Heart left ventricle (tissue), 16 donors: Measurements from ENCODE around the gene KCNJ6. TPM values are rescaled to one million over a fixed set of nuclear protein-coding genes. Genes with fewer than 3 reads are reported as not detected.
A peak's percentile ranks its signal among the peaks of the same experiment; 100 is the strongest.

Source experiments
- ATAC-seq, 4 donors: fragments of 200-7000 bp; cut with Tn5 transposase; one replicate each; pipeline ENCODE4 v1.9.1; 2020 to 2022; ENCODE audit warnings: moderate library complexity in 4 of 4, mild to moderate bottlenecking in 3 of 4, moderate number of reproducible peaks in 1 of 4
- DNase-seq, 5 donors: peaks; one replicate each; pipeline ENCODE4 v3.0.0-alpha.2; 2020
- H3K27ac ChIP-seq, 12 donors: fragments of 200-600 bp; sonication (generic) in 4 of 12; one replicate each; pipeline versions ENCODE4 v1.5.0 to v1.8.0; 2016 to 2022; ENCODE audit warnings: mild to moderate bottlenecking in 2 of 12
- H3K27me3 ChIP-seq, 9 donors: fragments of 200-600 bp; sonication (generic) in 2 of 9; one replicate each; pipeline versions ENCODE4 v1.5.1 to v1.8.0; 2016 to 2022; ENCODE audit warnings: mild to moderate bottlenecking in 3 of 9
- H3K36me3 ChIP-seq, 9 donors: fragments of 200-600 bp; sonication (generic) in 2 of 9; one replicate each; pipeline versions ENCODE4 v1.5.0 to v1.8.0; 2018 to 2022; ENCODE audit warnings: mild to moderate bottlenecking in 2 of 9
- H3K4me1 ChIP-seq, 12 donors: fragments of 200-600 bp; sonication (generic) in 4 of 12; one replicate each; pipeline versions ENCODE4 v1.5.0 to v1.8.0; 2016 to 2022; ENCODE audit warnings: mild to moderate bottlenecking in 3 of 12
- H3K4me3 ChIP-seq, 12 donors: fragments of 200-600 bp; sonication (generic) in 4 of 12; one replicate each; pipeline versions ENCODE4 v1.5.0 to v1.8.0; 2017 to 2022; ENCODE audit warnings: mild to moderate bottlenecking in 9 of 12, moderate library complexity in 4 of 12
- H3K9me3 ChIP-seq, 12 donors: fragments of 200-600 bp; sonication (generic) in 4 of 12; one replicate each; pipeline versions ENCODE4 v1.5.0 to v1.8.0; 2016 to 2022; ENCODE audit warnings: mild to moderate bottlenecking in 1 of 12
- CTCF ChIP-seq, 12 donors: fragments of 200-600 bp; sonication (generic) in 4 of 12; IDR thresholded peaks; one replicate each; pipeline versions ENCODE4 v1.5.0 to v1.8.0; 2018 to 2022; ENCODE audit warnings: antibody characterized with exemption in 12 of 12, mild to moderate bottlenecking in 5 of 12
- POLR2A ChIP-seq, 2 donors: fragments of 450-650 bp; IDR thresholded peaks; one replicate each; pipeline ENCODE4 v1.6.1; 2017; ENCODE audit warnings: antibody characterized with exemption in 2 of 2, mild to moderate bottlenecking in 2 of 2, moderate library complexity in 2 of 2
- WGBS, 4 donors: extraction: QIAGEN DNeasy Blood & Tissue Kit in 2 of 4; methylation state at CpG; one replicate each; pipeline versions ENCODE4 v1.1.5 to v1.1.7; 2013 to 2018; 5-methylcytosine and 5-hydroxymethylcytosine counted together
- intact Hi-C, 10 donors: fragments of 100-400 bp; cut with DNase I; formaldehyde crosslinking; loops; one replicate each; pipeline versions ENCODE4 v1.11.1 to v1.14.2; 2022
- polyA plus RNA-seq, 2 donors: library from polyadenylated mRNA; stranded (reverse); fragments of 200-250 nt; gene quantifications; one replicate each; pipeline ENCODE4 v1.2.3, GENCODE V29; 2013
- total RNA-seq, 9 donors: library from RNA; depleted of rRNA in 2 of 9; stranded (reverse); fragments of >200 nt in 2 of 9; fragmentation: NEBNext Ultra II Directional in 3 of 9; extraction: Animal tissue kit (Norgen Biotek cat#: 25700) in 3 of 9; gene quantifications; one replicate each; pipeline versions ENCODE4 v1.1.0 to v1.2.4, GENCODE V29; 2016 to 2023
- donor health status: ischemic (EF 13 %, LVEDD 7.1; RV severe dilation, severe dysfunction).
- donor health status: healthy with polysubstance abuse.
- donor health status: DM: no; HTN: yes; CAD: no.
- donor health status: DM: no; HTN: no; CAD: no.
- donor health status: ischemic (EF 25% LVEDD 6.9; RV normal size, moderate dysfunction).
- donor health status: ischemic (EF 25% LVEDD 5.7; RV mildly dilated, moderate dysfunction).
- donor health status: healthy.
- donor health status: DM: yes; HTN: yes; CAD: no.
- donor health status: ischemic (EF 35%, LVEDD 5.7; RV mildly dilated, moderate dysfunction).
- donor health status: nonischemic (EF 11% LVEDD 7.7; RV severe dilation, severe dysfunction).
- donor health status: DM: yes; HTN: yes; CAD: no.
- donor health status: PGD.
- donor health status: ischemic (EF 29% LVEDD 5.4; RV normal size, mild dysfunction).
- donor health status: nonischemic (EF 23%, LVEDD 6.1; RV moderate dilation, normal function).

KCNJ6 gene
- total and polyA plus RNA-seq, 11 donors = not detected

- Histone ChIP-seq H3K4me1 (peaks cover 0 to 27% (median 9%) of the 10 kb centered on the region in 12 donors), H3K36me3 (no peaks in the 10 kb centered on the region), H3K4me3 (no peak overlapping the region), H3K27me3 (no peaks in the 10 kb centered on the region), H3K27ac (peak overlapping the region in 4 of 12 donors; percentile 12 to 70 (median 24)), H3K9me3 (no peaks in the 10 kb centered on the region)
- intact Hi-C loops = no loop called here
- ATAC-seq (peak; percentile 64 to 93 (median 82)), DNase-seq (peak in 1 of 5 donors; percentile 42)
- TF ChIP-seq POLR2A (IDR thresholded peaks at IDR 0.05) (no peak), CTCF (IDR thresholded peaks at IDR 0.05) (no peak)
- 37 to 68% (median 56%) methylated on average over 4 of the region's 4 CpGs for WGBS, 4 donors
Observed at GRCh38 chr21:37737507-37737906, 178.8 kb downstream of the KCNJ6 start.

GRCh38 chr21:37734846-37735245, 181.4 kb downstream of the KCNJ6 start:
- Histone ChIP-seq H3K4me1 (peaks cover 0 to 19% (median 7%) of the 10 kb centered on the region in 12 donors), H3K27ac (no peak overlapping the region), H3K27me3 (no peaks in the 10 kb centered on the region), H3K36me3 (no peaks in the 10 kb centered on the region), H3K4me3 (no peak overlapping the region), H3K9me3 (no peaks in the 10 kb centered on the region)
- no peak for TF ChIP-seq POLR2A (IDR thresholded peaks at IDR 0.05)
- no peak for TF ChIP-seq CTCF (IDR thresholded peaks at IDR 0.05)
- no peak for DNase-seq
- intact Hi-C loops = no loop called here
- ATAC-seq = no peak
- WGBS, 4 donors = 90 to 94% (median 92%) methylated on average over 10 of the region's 10 CpGs

DNA sequence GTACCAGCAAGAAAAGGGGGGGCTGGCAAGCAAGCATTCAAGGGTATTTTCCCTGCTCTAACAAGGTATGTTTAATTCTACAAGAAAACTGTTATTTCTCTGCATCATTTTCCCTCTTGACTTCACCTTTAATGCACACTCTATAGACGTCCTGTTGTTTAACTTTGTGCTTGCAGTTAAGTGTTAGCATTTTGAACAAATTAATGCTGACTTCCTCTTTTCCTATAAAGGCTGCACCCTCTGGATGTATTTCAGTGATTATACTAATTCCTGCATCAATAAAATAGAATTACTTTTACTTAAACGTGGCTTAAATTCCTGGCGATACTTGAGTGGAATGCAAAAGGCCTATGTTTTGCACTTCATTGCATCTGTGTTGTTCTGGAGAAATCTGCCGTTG, 183.3 kb downstream of the KCNJ6 start:
- Histone ChIP-seq H3K4me1 (peaks cover 0 to 9% (median 3%) of the 10 kb centered on the region in 12 donors), H3K27ac (no peak overlapping the region), H3K36me3 (no peaks in the 10 kb centered on the region), H3K27me3 (peaks cover 0 to 2% (median 0%) of the 10 kb centered on the region in 9 donors), H3K9me3 (no peaks in the 10 kb centered on the region), H3K4me3 (no peak overlapping the region)
- 70 to 85% (median 78%) methylated on average over 4 of the region's 4 CpGs for WGBS, 4 donors
- DNase-seq = no peak
- no peak for TF ChIP-seq POLR2A (IDR thresholded peaks at IDR 0.05)
- TF ChIP-seq CTCF (IDR thresholded peaks at IDR 0.05) = no peak
- ATAC-seq = no peak
- intact Hi-C loops = no loop called here

GRCh38 chr21:37724201-37724600, 192.1 kb downstream of the KCNJ6 start:
- Histone ChIP-seq H3K27ac (no peak overlapping the region), H3K36me3 (no peaks in the 10 kb centered on the region), H3K27me3 (peaks cover 0 to 3% (median 0%) of the 10 kb centered on the region in 9 donors), H3K4me1 (no peaks in the 10 kb centered on the region), H3K4me3 (no peak overlapping the region), H3K9me3 (no peaks in the 10 kb centered on the region)
- ATAC-seq (no peak), DNase-seq (no peak)
- WGBS, 4 donors = 72 to 85% (median 78%) methylated on average over 6 of the region's 6 CpGs
- intact Hi-C loops = no loop called here
- TF ChIP-seq CTCF (IDR thresholded peaks at IDR 0.05) (no peak), POLR2A (IDR thresholded peaks at IDR 0.05) (no peak)
